ENCODE data around the gene EIF3A.

GRCh38 chr10:119080521-119081259 lies at the start of gene EIF3A:
- TF ChIP-seq CTCF (IDR thresholded peaks at IDR 0.05) (no peak), POLR2A (IDR thresholded peaks at IDR 0.05) (peak in 1 of 2 donors; percentile 73)
